HG02588 (cell line): ENCODE measurements around the gene CHRNA3.

ENCODE experiments used
- ATAC-seq: cut with Tn5 transposase; IDR thresholded peaks from one replicate; pipeline ENCODE4 v1.9.1; 2021; ENCODE audit warnings: mild to moderate bottlenecking, moderate library complexity; ENCODE audit not compliant: unreplicated experiment

CHRNA3 gene

DNA sequence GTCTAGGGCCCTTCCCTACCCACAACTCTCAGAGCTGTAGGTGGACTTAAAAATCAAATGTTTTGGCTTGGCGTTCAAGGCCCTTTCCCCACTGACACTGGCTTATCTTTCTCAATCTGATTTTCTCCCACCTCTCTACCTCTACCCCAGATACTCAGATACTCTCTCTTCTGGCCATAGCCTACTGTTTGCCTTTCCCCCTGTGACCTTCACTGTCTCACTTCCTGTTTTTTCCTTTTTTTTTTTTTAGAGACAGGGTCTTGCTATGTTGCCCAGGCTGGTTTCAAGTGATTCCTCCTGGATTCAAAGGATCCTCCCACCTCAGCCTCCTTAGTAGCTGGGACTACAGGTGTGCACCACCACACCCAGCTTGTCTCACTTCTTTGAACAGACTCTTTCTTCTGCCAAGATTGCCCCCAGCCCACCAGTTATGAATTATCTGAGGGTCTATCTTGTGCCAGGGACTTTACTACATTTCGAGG is 15.6 kb upstream of the CHRNA3 start:
- ATAC-seq, result no peak

DNA sequence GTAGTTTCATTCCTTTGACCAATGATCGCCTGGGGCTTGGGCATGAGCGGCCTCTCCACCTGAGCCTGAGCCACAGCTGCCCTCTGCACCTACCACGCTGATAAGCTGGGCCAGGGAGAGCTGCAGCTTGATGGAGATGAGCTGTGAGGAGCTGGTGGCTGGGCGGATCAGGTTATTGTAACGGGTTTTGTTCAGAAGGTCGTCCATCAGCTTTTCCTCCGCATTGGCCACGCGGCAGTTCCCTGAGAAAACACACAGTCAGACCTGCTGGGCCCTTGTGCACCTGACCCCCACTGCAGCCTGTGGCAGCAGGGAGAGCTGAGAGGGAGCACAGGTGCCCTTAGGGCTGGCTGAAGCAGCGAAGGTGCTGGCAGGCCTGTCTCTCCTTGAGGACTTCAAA is 14.6 kb upstream of the CHRNA3 start:
- ATAC-seq, result no peak

DNA sequence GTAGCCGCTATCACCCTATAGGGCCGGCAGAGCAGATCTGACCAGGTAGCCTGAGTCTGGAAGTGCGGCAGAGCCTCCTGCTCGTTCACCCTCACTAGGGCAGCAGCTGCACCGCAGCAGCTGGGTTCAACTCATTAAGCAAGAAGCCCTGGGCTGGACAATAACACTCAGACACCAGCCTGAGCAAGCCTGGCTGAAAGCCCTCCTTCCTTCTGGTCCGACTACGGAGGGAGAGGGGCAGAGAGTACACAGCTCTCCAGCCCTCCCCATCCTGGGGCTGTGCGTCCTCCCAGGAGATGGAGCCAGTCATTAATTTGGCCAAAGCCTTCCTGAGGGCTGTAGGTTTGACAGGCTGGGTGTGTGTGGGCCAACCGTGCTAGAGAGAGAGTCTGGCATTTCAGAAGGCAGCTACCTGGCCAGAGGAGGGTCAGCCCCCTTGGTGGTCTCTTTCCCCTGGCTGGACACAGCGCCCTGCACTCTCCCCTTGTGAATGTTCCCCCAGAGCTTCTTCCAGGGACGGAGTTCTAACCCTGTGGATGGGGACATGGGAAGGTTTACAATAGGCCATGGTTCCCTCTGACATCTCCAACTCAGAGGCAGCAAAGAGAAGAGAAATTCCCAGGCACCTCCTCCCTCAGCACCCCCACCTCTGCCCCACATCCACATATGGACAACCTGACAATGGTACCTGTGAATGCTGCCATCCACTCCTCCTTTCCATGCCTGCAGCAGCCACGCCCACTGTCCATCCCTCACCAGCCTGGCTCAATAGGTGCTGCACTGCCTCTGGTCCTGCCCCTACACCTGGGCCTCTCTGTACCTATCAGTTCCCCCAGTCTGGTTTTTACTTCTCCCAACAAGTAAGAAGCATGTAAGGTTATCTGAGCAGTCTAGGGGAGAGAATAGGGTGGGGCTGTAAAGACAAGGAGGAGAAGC is 13.7 kb upstream of the CHRNA3 start:
- no peak for ATAC-seq

DNA sequence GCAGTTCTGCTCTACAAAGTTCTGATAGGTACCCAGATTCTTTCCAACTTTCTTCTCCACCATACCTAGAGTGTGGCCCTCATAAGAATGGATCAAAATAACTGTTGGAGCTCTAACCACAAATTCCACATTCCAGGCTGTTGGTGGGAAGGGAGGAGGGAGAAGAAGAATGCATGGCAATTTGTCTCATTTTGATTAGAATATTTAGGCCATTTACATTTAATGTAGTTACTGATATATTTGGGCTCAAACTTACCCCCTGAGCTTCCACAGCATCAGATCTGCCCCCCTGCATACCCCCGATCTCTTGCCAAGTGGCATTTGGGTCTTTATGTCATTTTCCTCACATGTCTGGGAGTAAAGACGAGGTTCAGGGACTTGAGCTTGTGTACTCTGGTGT is 12.6 kb upstream of the CHRNA3 start:
- no peak for ATAC-seq

DNA sequence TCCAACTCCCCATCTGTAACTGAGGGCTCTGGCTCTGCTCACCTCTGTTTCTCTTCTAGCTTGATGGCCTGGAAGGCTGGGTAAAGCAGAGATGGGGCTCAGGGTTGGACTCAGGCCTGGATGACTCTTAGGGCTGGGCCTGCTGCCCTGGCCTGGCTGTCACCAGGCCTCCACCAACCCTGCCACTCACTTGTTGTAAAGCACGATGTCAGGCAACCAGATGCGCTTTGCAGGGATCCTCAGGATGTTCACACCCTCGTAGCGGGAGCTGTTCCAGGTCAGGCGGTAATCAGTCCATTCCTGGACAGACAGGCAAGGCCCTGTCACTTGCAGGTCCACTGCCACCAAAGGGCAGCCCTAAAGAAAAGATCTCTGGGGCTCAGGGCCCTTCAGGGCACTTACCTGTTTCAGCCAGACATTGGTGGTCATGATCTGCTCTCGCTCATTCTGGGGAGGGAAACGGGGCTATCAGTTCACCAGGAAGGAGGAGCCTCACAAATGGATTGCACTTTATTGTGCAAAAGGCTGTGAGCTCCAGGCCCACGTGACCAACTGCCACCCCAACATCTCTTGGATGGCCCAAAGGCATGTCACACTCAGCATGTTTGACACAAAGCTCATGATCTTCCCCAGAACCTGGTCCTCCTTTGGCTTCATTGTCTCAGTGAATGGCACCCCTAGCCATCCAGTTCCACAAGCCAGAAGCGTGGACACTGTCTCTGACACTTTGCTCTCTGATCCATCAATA is 10.3 kb upstream of the CHRNA3 start:
- no peak for ATAC-seq

DNA sequence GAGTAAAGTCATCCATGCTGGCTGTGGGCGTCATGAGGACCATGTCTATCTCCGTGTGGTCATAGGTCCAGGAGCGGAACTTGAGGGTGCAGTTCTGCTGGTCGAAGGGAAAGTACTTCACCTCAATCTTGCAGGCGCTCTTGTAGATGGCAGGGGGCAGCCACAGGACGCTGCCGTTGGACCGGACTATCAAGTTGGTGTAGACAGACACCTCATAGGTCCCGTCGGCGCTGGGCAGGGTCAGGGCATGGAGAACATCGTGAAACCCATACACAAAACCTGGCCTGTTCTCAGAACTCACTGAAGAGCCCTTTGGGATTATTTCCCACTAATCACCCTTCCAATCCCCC is 8.9 kb upstream of the CHRNA3 start:
- no peak for ATAC-seq

DNA sequence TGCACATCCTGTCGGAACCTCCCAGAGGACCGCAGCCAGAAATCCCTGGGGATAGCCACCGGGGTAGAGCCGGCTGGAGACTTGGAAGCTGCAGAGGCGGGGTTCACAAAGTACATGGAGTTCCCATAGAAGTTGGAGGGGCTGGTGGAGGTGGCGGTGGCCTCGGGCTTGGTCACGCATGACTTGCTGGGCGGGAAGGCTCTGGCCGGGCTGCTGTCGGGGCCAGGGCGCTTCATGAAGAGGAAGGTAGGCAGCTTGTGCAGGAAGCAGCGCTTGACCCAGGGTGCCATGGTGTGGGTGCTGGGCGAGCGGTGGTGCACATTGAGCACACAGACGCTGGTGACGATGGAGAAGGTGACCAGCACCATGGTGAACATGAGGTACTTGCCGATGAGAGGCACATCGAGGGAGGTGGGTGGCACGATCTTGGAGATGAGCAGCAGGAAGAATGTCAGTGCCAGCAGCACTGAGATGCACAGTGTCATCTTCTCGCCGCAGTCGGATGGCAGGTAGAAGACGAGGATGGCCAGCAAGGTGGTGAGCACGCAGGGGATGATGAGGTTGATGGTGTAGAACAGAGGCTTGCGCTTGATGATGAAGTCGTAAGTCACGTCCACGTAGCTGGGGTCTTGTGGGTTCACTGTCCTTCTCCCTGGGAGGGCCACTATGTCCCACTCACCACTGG is 8.4 kb upstream of the CHRNA3 start:
- no peak for ATAC-seq

DNA sequence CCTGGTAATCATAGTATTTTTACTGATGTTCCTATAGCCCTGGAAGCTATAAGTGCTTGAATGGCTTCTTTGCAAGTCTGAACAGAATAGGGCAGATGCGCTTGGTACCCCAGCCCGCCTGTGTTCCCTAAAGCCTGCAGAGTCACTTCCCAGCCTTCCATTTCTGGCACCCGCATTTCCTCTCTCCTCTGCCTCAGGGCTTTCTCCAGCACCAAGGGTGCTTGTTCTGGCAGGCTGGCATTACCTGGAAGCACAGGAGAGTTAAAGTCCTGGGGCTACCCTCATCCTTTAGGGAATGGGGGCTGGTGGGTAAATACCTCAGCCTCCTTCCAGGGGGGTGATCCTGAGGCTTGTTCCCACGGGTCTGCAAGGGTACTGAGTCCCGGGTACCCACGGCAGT is 7.4 kb upstream of the CHRNA3 start:
- no peak for ATAC-seq

DNA sequence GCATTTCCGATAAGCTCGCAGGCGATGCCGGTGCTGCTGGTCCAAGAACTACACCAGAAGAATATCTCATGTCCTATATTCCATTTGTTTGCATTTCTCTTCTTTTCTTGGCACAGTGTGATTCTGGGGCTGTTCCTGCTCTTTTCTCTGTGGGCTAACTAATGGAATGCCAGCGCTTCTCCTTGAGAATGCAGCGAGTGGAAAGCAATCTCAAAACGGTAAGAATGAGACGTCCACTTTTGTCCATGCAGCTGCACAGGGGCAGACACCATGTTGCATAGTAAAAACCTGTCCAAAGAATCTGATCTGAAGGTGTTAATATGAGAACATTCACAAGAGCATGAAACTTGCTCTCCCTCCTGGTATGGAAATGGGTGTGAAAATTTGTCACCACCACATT is 6.6 kb upstream of the CHRNA3 start:
- no peak for ATAC-seq

DNA sequence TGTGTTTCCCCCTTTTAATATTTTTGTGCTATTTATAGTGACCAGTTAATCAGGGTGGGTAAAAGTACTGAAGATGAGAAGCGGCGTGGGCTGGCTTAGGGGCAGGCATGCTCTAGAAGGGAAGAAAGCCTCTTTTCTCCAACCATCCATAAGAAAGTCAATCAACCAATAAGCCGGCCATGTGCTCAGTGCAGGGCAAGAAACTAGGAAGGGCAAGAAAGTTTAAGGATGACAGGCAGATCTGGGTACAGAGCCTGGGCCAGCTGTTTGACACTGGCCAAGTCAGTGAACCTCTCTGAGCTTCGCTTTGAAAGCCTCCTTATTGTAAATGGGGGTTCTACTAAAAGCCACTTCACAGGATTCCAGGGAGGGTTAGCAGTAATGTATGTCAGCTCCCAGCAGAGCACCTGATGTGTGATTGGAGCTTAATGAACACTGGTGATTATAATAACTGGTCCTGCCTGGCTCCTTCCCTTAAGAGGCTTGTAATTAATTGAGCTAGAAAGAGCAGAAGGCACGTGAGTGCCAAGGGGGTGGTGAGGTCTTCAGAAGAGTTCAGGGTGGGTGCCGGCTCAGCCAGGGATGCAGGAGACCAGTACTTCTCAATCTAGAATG is 5.7 kb upstream of the CHRNA3 start:
- ATAC-seq, result no peak

DNA sequence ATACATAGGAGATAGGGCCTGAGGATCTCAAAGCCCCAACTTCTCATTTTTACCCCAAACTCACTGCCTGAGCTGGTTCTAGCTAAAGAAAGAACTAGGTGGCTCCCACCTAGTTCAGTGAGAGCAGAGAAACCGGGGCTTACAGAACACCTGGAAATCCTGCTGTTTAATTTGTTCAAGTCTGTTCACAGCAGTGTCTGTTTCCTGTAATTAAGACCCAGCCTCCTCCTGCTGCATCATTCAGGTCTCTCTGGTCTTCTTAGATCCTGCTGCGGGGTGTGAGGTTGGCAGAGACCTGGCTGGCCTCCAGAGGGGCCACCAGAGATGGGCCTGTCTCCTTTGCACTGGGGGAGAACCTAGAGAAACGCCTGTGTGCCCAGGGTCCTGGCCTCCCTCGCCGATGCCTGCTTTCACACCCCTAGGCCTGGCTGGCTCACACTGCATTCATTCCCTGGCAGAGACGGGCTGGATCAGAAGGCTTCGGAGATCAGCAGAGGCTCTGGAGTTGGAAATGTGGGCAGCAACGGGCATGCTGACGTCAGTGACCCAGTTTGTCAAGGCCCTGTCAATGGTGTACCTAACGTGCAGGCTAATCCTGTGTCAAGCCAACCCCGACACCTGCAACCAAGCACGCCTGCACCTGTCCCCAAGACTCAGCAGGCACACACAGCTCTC is 4.9 kb upstream of the CHRNA3 start:
- ATAC-seq, result no peak

DNA sequence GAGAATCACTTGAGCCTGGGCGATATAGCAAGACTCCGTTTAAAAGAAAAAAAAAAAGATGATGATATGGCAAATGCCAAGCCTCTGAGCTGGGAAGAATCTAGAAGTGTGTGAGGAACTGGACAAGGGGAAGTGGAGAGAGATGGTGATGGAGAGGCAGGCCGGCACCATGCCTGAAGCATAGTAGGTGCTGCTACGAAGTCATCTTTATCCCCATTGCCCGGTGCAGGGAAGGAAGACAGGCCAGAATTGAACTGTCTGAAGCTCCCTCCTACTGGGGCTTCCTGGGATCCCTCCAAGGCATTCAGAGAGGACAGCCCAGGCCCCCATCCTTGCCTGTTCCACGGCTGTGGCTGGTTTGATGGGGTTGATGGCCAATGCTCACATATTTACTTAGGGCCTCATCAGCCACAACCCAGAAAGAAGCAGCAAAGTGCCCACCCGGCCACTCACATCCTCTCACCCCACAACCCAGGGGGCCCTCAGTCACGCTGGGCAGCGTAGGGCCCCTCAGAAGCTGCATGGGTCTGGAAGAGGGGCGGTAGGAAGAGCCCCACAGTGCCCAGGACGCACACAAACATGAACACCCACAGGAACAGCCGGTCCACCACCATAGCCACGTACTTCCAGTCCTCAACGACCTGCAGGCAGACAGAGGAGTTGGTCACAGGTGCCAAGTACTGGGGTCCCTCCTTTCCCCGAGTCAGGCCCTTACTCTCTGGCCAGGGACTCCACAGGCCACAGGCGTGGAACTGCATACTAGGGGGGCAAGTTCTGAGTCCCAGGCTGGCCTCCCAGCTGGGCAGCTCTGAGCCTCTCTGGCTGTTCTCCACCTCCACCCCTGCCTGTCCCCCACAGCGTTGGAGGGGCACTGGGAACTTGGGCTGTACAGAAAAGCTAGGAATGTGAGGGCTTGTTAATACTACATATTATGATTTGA is 4.1 kb upstream of the CHRNA3 start:
- no peak for ATAC-seq

DNA sequence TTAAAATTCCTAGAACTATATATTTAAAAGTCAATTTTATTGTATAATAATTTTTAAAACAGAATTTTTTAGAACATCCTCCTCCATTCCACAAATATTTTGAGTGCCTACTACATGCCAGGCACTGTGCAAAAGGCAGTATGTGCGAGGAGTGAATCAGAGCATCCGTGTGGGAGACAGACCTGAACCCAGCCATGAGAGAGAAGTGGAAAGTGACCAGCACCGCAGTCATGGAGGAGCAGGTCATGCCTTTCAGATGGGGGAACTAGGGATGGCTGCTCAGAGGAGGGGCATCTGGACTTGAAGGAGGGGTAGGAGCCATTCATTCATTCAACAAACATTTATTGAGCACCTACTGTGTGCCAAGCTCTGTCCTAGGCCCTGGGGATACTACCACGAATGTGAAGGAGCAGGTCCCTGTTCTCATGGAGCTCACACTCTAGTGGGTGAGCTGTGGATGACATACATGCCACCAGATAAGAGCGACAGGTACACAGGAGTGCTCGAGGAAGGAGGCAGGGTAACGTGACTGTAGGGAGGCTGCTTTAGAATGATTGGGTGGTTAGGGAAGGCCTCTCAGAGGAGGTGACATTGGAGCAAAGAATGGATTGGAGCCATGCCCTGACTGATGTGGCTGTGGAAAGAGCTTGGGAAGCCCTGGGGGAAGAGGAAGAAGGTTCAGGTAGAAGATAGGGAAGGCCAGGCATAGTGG is 3.1 kb upstream of the CHRNA3 start:
- ATAC-seq, result no peak

DNA sequence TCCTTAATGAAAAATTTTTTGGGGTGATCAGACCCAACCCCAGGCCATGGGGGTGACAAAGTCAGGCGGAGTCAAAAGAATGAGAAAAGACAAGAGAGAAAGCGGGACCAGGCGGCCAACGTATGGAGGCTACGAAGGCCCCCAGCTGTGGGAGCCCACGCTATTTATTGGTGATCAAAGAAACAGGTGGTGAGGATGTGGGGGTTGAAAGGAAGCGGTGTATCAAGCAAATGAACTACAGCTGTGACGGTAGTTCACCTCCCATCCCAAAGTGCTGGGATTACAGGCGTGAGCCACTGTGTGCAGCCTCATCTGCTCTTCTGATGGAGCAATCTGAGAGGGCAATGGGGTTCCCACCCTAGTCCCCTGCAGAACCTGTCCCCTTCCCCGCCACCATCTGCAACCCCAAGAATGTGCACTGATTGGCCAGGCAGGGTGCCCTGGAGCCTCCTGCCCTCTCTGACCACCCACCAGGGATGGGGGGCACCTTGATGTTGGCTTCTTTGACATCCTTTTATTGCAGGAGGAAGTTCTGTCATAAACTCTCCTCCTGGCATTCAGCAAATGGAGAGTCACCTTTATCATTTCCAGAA is 1.1 kb upstream of the CHRNA3 start:
- no peak for ATAC-seq

DNA sequence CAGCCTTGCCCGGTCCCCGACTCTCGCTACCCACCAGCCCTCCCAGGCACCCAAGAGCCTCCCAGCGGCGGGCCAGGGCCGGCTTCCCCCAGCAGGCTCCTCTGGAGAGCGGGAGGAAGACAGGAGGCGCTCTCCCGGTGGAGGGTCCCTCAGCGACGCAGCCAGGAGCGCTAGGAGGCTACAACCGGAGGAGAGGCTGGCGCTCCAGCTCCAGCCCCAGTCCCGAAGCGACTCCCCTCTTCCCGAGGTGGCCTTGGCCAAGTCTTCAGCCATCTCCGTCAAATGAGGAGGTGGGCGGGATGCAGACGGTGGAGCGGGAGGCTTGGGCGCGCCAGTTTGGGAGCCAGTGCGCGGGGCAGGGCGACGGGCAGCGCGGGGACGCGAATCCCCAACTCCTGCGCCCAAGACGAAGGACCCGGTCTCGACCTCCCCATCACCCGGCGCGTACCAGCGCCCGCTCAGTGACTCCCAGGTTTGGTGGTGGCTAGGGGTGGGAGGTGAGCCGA is 722 bp downstream of the CHRNA3 start:
- no peak for ATAC-seq

DNA sequence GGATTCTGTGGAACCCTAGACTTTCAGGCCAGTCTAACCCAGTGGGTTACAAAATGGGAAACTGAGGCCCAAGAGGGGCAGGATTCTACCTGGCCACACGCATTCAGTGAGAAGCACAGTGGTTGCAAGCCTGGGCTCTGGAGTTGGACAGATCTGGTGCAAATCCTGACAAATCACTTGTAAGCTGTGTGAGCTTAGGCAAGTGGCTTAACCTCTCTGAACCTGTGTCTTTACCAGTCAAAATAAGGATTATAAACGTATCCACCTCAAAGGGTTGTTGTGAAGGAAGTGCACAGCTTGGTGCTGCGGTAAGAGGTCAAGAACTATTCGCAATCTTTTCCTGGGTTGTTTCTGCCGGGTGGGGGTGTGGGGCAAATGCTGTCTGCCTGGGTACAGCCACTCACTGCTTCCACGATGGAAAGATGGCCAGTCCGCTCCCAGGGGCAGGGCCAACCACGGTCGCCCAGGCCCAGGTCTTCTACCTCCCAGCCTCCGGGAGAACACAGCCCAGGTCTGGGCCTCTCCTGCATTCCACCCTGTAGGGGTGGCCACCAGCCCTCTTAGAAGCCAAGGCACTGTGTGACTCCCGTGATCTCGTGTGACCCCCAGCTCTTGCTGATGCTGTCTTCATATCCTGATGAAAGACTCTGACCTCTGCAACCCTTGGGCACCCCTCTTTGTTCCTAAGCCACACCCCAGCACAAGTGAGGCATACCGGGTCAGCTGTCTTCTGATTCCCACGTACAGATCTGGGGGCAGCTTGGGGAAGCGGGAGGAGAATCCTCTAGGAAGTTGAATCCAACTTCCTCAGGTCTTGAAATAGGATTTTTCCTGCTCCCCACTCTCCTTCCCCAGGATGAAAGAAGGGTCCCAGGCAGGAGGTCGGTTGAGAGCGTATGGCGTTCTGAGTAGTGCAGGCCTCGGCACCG is 1.5 kb downstream of the CHRNA3 start:
- ATAC-seq, result no peak

DNA sequence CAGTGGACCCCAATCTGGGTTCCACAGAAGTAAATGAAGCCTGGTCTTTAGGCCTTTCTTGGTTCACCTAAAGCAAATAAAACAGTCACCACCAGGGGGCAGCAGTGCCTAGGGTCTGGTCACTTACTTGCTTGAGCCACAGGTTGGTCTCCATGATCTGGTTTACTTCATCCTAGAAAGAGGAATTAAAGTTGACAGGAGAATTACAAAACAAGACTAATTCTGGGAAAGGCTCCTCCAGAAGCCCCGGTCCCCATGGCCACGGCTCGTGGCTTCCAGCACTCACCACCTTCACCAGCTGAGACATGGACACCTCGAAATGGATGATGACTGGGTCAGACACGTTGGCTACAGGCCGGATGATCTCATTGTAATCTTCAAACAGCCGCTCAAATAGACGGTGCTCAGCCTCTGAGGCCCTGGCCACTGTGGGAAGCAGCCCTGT is 2.3 kb downstream of the CHRNA3 start:
- no peak for ATAC-seq
